Measurements from ENCODE around the gene OR1F1.
"Not testable (repeated sequence)": the region's sequence is repeated elsewhere in the genome, so short reads cannot be mapped to it uniquely, and the experiment has no call there.

OR1F1 gene

DNA sequence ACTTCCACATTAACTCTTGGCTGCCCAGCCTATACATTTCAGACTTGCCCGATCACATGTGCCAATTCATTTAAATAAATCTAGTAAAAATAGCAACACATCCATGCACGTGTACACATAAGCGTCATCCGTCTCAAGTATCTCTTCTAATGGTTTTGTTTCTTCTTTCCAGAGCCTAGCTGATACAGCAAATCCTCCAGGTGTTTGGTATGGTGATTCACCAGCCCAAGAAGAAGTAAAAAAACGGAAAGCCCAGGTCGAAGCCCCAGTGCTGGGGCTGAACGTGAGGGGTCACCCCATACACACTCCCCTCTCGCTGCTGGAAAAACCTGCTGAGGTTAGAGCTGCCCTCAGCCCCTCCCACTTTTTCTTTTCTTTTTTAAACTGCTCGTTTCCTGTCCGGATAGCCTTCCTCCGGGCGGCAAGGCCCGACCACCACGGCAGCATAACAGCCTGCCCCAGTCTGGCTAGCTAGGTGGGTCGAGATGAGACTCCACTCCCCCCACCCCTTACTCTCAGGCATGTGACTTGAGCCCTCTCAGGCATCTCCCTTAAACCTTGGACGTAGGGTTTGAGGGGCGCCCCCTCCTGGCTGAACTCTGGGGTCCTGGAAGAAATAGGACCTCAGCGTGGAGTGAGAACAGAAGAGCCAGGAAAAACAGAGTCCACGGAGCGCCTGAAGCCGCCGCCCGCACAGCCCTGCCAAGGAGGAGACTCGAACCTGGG is 13.9 kb upstream of the OR1F1 start:
- DNase-seq (ENCODE audit: low read depth in 2 of 2), result no peak

DNA sequence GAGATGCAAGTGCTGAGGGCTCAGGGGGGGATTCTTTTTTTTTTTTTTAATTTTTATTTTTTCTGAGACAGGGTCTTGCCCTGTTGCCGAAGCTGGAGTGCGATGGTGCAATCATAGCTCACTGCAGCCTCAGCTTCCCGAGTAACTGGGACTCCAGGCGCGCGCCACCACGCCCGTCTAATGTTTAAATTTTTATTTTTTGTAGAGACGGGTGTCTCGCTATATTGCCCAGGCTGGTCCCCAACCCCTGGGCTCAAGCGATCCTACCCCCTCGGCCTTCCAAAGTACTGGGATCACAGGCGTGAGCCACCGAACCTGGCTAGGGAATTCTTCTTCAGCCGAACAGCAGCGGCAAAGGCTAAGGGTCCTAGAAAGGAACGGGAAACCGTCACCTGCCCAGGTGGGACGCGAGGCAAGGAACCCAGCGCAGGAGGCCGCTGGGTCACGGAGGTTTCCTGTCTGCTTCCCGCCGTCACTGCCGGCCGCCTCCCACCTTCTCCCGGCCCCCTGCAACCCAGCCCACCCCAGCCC is 13.3 kb upstream of the OR1F1 start:
- DNase-seq (ENCODE audit: low read depth in 2 of 2), result no peak

DNA sequence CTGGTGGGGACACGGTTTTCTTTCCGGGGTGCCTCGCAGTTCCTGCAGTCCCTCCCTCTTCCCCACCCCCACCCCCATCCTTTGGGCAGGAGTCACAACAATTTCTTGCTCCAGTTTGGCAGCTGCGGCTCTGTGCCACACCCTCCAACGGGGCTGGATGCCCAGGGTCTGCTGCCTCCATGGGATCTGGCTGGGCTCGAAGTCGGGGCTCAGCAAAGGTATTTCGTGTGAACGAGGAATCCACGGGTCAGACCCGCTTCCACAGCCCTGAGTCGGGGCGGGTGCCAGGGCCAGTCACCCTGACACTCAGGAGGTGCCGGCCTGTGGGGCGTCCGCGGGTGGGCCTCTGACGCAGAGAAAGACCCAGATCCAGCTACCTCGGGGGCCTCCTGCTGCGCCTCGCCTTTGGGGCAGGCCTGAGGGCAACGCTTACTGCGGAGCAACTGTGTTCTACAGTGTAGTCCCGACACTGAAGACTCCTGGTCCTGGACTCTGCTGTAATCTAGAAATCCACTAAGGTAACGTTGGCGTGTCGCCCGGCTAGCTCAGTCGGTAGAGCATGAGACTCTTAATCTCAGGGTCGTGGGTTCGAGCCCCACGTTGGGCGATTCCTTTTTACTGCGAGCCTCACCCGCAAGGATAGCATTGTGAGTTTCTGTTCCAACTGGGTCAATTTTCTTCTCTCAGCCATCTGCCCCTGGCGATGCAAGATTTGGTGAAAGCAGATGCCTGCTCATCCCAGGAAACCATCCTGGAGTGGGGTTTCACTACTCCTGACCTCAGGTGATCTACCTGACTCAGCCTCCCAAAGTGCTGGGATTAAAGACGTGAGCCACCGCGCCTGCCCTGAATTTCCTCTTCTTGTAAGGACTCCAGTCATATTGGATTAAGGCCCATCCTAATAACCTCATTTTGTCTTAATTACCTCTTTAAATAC is 12.6 kb upstream of the OR1F1 start:
- DNase-seq (ENCODE audit: low read depth in 2 of 2), result no peak

DNA sequence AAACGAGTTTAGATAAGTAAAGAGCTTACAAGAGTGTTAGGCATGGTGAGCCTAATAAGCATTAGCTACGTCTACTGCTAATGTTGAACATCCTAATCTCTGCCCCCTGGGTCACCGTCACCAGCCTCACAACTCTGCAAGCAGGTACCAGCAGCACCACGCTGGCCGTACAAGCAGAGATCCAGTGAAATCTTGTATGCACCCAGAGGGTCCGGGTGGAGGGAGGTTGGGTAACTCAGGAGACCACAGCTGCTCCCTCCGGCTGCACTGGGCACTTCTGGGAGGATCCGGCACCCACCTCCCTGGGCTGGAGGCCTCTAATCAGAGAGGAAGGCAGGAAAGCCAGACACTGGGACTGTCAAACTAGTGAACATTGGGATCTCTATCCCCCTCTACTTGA is 8.4 kb upstream of the OR1F1 start:
- no peak for DNase-seq (ENCODE audit: low read depth in 2 of 2)

DNA sequence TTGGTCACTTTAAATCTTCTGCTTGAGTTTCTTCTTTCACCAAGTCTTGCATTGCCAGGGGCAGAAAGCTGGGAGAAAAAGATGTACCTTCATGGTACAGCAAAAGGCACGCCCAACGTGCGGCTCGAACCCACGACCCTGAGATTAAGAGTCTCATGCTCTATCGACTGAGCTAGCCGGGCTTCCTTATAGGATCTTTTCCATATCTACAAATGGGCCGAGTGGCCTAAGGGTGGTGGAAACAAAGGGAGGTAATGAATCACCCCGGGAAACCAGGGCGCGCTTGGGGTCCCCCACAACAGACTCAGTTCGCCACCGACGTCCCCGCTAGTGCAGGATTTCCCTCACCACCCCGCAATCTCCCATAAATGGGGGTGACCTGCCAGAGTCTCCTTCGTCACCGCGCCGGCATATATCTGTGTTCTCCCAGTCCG is 7.5 kb upstream of the OR1F1 start:
- no peak for DNase-seq (ENCODE audit: low read depth in 2 of 2)

DNA sequence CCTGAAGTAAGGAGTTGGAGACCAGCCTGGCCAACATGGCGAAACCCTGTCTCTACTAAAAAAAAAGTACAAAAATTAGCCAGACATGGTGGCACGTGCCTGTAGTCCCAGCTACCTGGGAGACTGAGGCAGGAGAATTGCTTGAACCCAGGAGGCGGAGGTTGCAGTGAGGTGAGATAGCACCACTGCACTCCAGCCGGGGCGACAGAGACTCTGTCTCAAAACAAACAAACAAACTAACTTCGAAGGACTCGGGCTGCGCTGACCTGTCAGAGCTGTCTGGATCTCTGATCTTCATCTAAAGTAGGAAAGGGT is 5.8 kb upstream of the OR1F1 start:
- DNase-seq (ENCODE audit: low read depth in 2 of 2), result not testable (repeated sequence)

DNA sequence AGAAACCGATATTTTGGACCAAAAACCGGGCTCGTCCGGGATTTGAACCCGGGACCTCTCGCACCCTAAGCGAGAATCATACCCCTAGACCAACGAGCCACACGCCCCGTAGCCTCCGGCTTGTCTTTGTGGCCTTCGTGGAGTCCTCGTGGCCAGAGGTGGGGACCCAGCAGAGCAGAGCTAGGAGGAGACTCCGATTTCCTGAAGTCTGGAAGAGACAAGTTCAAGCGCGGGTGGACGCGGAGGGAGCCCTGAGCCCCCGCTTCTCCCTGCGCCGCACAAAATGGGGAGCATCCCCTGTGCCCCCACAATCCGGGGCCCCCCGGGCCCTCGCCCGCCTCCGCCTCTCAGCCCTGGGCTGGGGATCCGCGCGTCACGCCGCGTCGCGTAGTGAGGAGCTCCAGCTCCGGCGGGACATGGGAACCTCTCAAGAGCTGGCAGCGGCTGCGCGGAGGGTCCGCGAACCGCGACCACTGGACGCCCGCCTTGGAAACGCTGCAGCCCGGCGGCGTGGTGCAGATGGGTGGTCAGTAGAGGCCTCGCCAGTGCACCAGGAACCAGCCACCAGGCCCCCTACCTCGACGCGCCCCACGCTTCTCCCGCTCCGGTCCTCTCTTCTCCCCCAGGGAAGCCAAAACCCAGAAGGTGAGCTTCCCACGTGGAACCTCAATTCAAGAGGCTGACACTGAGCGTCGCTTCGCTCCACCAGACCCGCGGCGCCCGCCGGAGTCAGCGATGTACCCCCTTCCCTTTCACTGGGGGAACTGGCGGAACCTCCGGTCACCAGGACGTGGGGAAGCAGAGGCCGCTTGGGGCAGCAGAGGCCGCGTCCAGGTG is 5.2 kb upstream of the OR1F1 start:
- DNase-seq (ENCODE audit: low read depth in 2 of 2), result no peak

DNA sequence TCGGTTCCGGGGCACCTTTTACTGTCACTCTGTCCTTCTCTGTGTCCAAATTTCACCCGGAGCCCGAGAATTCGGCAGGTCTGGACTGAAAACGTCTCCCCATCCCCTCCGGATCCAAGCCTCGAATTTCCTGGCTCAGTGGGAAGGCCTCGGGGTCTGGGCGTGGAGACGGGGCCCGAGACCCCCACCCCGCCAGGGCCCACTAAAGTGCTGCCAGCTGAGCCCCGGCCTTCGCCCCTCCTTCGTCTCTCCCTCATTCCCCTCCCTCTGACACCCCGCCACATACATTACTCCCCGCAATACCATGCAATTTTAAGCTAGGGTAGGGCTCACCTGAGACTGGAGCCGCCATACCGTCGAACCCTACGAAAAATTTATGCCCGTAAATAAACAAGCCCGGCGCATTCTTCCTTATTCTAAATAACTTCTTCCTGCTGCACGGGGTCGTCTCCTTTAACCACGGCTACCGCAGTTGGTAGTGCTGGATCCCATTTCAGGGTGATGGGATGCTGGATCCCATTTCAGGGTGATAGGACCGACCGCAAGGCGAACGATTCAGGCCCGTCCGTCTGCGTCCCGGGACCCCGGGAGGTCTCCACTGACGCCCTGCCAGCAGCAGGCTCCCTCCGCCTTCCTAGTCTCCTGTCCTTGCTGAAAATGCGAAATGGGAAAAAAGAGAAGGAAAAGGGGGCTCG is 4.4 kb upstream of the OR1F1 start:
- DNase-seq (ENCODE audit: low read depth in 2 of 2), result no peak

DNA sequence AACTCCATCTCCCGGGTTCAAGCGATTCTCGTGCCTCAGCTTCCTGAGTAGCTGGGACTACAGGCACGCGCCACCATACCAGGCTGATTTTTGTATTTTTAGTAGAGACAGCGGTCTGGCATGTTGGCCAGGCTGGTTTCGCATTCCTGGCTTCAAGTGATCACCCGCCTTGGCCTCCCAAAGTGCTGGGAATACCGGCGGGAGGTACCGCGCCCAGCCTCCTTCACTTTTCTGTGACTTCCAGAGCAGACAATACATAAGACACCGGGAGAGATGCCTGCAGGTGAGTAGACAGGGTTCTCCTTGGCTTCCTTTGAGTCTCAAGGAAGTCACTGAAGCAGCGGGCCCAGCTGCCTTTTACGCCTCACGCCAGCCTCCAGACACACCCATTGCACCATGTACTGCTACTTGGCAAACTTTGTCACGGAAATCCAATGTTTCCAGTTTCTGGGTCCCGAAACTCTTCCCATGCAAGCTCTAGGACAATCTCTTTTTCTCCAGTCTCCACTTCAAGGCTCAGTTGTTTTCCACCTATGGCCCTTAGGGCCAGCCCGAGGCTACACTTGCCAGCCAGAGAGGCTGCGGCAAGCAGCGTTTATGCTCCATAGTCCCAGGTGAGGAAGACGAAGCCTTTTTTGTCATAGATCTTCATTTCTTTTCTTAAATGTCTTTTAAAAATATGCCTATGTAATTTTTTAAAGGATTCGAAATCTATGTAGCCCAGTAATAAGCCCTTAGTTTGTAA is 886 bp upstream of the OR1F1 start:
- no peak for DNase-seq (ENCODE audit: low read depth in 2 of 2)

DNA sequence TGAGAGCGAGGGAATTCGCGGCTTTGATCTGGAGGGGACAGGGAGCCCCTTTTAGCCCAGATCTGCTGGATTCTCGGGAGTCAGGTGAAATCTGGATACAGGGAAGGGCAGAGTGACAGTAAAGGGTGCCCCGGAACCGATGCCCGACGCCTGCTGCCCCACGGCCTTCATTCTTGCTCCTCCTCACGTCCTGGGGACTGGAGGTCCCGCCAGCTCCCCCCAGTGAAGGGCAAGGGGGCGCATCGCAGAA is 596 bp downstream of the OR1F1 start:
- no peak for DNase-seq (ENCODE audit: low read depth in 2 of 2)

DNA sequence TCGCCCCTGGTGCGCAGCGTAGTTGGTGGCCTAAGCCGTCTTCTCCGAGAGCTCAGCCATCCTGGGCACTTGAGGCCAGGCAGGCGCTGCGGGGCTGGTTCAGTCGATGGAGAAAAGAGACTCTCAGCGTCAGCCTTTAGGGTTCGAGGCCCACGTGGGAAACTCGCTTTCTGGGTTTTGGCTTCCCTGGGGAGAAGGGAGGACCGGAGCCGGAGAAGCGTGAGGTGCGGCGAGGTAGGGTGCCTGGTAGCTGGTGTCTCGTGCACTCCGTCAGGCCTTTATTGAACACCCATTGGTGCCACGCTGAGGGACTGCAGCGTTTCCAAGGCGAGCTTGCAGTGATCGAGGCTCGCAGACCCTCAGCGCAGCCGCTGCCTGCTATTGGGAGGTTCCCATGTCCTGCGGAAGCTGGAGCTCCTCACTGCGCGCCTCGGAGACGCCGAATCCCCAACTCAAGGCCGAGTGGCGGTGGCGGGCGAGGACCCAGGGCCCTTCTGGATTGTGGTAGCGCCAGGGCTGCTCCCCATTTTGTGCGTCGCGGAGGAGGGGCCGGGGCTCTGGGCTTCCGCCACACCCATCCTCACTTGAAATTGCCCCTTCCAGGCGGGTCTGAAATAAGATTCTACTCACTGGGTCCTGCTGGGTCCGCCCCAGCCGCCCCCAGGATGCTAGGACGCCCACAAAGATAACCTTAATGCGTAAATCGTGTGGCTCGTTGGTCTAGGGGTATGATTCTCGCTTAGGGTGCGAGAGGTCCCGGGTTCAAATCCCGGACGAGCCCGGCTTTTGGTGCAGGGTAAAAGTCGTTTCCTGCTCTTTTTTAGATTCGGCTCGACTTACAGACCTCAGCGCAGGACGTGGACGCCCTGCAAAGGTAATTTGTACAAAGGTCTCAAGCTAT is 1.2 kb downstream of the OR1F1 start:
- DNase-seq (ENCODE audit: low read depth in 2 of 2), result no peak

DNA sequence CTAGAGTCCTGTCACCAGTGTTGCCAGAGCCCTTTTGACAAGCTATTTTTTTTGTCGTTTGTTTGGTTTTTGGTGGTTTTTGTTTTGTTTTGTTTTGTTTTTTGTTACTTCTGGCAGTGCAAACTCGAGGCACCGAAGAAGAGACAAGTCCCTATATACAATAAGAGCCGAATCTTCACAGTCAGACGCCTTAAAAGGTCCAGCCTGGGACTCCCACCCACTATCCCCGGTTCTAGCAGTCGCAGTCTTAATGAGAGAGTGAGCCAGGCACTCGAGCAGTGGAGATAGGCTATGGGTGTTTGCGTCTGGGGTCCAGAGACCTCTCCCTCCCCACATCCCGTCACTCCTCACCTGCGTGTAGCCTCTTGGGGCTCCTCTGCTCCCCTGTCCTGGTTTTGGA is 1.9 kb downstream of the OR1F1 start:
- DNase-seq (ENCODE audit: low read depth in 2 of 2), result no peak

DNA sequence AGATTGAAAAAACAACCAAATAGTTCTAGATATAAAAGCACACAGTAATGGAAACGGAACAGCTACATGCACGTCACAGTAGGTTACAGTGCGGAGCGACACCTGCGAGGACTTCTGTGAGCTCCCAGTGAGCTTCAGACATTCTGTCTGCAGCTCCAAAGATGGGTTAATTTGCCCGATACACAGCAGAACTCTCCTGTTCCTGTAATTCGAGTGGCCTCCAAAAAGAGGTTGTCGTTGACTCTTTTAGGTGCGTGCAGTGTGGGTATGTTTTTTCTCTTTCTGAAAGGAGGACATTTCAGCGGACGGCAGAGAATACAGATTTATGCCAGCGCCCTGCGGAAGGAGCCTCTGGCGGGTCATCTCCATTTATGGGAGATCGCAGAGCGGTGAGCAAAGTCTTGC is 2.9 kb downstream of the OR1F1 start:
- no peak for DNase-seq (ENCODE audit: low read depth in 2 of 2)

DNA sequence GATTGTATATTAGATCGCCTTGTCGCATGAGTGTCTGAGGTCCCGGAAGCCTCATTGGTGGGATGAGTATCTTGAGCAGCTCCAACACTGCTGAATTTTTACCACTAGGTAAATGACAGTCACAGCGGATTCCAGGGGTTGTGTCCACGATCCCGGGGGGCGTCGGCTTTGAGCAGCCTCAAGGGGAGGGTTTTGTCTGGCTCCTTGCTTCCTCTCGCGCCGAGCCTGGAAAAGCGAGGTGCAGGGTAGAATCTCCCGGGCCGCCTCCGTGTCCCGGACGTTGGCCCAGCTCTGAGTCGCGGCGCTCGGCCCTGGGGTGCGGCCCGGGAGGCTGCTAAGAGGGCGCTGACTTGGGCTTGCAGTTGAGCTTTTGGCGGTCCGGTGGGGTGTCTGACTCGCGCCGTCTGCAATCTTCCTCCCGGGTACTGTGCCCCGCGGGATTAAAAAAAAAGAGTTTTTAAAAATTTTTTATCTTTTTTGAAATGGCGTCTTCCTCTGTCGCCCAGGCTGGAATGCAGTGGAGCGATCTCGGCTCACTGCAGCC is 4.5 kb downstream of the OR1F1 start:
- DNase-seq (ENCODE audit: low read depth in 2 of 2), result no peak

DNA sequence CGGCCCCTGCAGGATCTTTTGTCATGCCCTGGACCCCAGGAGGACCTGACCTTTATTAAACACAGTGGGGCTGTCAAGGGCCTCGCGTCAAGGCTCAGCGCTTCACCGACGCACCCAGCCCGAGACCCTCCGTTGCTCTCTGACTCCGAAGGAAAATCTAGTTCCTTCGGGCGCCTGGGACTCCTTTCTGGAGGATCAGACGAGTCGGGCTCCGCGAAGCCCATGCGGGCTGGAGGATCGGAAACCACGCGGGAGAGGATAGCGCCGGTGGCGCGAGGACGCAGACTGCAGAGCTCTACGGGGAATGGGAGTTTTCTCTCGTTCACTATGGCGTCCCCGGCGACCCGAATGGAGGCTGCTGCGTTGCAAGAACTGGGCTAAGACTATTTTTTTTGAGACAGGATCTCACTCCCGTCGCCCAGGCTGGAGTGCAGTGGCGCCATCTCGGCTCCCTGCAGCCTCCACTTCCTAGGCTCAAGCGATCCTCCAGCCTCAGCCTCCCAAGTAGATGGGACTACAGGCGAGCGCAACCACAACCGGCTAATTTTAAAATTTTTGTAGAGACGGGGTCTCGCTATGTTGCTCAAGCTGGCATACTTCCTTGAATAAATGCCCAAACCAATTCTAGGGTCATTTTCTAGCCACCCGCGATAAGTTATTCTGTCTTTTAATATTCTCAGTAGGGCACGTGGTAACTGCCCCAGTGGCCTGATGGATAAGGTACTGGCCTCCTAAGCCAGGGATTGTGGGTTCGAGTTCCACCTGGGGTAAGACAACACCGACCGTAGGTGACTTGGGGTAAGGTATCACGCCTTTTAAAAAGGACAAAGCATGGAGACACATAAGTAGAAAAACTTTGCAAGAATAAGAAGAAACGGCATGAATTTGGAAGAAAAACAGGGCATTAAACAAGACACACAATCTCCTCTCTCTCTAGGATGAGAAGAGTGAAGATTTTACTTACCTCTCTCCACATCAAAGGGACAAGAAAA is 5.5 kb downstream of the OR1F1 start:
- DNase-seq (ENCODE audit: low read depth in 2 of 2), result no peak

DNA sequence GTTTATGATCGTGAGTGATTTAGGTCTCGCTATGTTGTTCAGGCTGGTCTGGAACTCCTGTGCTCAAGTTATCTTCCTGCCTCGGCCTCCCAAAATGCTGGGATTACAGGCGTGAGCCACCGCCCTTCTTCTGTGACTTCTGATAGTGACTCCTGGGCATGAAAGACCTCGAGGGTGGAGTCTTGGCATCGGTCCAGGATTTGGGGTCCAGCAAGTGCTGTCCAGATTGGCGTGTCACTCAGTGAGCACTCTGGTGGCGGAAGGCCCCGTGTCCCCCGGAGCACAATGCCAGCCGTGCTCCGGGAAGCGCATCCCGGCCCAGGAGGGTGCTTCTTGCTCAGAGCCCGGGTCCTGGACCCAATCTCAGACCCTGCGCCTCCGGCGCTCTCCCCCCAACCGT is 6.8 kb downstream of the OR1F1 start:
- no peak for DNase-seq (ENCODE audit: low read depth in 2 of 2)

DNA sequence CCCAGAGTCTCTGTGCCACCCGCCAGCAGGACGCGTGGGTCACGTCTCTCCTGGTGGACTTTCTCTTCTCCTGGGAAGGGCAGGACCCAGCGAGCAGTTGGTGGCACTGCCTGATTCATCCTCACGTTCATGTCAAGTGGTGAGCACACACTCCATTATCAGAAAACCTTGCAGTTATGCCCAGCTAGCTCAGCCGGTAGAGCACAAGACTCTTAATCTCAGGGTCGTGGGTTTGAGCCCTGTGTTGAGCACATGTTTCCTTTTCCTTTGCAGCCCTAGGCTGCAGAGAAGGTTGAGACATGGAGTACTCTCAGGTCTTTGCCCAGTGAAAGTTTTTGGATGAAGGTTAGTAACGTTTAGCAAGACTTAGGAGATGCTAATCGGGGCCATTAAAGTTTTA is 8.0 kb downstream of the OR1F1 start:
- no peak for DNase-seq (ENCODE audit: low read depth in 2 of 2)

DNA sequence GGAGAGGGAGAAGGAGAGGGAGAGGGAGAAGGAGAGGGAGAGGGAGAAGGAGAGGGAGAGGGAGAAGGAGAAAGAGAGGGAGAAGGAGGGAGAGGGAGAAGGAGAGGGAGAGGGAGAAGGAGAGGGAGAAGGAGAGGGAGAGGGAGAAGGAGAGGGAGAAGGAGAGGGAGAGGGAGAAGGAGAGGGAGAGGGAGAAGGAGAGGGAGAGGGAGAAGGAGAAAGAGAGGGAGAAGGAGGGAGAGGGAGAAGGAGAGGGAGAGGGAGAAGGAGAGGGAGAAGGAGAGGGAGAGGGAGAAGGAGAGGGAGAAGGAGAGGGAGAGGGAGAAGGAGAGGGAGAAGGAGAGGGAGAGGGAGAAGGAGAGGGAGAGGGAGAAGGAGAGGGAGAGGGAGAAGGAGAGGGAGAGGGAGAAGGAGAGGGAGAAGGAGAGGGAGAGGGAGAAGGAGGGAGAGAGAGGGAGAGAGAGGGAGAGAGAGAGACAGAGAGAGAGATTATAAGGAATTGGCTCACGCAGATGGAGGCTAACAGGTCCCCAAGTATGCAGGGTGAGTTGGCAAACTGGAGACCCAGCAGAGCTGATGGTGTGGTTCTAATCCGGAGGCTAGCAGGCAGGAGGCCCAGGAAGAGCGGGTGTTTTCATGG is 9.8 kb downstream of the OR1F1 start:
- not testable (repeated sequence) for DNase-seq (ENCODE audit: low read depth in 2 of 2)

Measured in fibroblast of skin of left quadriceps (primary cell).